T47D (cell line): Measurements from ENCODE around the gene GOLGA6L2.

ENCODE experiments used
- DNase-seq, 2 experiments: peaks; one replicate each; pipeline versions ENCODE4 v3.0.0 to v3.0.0-alpha.2; 2011 to 2012; ENCODE audit warnings: low read depth in 1 of 2, low spot score in 1 of 2
- JUND ChIP-seq: IDR thresholded peaks from 2 replicates; pipeline ENCODE4 v1.6.1; 2012; ENCODE audit warnings: low read depth
- in situ Hi-C: cut with HindIII; loops from 2 replicates; pipeline ENCODE4 v1.10.0; 2016; ENCODE audit warnings: low sequenced_read_pairs, low pct_unique_long_range_greater_than_20kb

The GOLGA6L2 gene

GRCh38 chr15:23395832-23396231, 51.2 kb downstream of the GOLGA6L2 start:
- TF ChIP-seq JUND = no peak
- in situ Hi-C loops = no loop called here
- DNase-seq = no peak

- in situ Hi-C loops = no loop called here
- no peak for DNase-seq
- TF ChIP-seq JUND = no peak
Measured at GRCh38 chr15:23395030-23395692, 51.9 kb downstream of the GOLGA6L2 start.
